HG03095 (cell line): ENCODE results near the gene PLEKHM2.

Experiments
- ATAC-seq: cut with Tn5 transposase; IDR thresholded peaks from one replicate; pipeline ENCODE4 v1.9.1; 2021; ENCODE audit warnings: moderate library complexity; ENCODE audit not compliant: unreplicated experiment

PLEKHM2 gene

DNA sequence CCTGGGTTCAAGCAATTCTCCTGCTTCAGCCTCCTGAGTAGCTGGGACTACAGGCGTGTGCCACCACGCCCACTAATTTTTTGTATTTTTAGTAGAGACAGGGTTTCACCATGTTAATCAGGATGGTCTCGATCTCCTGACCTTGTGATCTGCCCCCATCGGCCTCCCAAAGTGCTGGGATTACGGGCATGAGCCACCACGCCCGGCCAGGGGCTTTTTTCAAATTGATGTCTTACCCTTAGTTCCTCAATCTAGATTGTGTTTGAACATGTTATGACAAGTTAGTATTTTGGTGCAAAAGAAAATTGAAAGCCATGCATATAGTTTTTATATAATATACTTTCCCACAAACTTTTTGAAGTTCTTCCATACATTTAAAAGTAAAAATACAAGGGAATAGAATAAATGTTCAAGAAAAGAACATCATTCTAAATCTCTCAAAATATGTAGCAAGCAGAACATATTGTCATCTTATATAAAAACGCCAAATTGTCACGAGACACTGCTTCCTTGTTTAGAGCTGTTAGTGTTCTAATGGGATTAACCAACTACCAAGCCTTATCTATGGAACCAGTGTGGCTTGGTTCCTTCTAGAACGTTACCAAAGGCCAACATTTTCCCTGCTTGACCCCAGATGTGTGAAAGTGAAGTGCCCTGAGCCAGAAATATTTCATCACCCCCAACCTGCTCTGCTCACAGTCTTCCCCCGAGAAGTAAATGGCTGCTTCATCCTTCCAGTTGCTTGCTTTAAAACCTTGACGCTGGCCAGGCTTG, 9.5 kb upstream of the PLEKHM2 start:
- ATAC-seq, result no peak

DNA sequence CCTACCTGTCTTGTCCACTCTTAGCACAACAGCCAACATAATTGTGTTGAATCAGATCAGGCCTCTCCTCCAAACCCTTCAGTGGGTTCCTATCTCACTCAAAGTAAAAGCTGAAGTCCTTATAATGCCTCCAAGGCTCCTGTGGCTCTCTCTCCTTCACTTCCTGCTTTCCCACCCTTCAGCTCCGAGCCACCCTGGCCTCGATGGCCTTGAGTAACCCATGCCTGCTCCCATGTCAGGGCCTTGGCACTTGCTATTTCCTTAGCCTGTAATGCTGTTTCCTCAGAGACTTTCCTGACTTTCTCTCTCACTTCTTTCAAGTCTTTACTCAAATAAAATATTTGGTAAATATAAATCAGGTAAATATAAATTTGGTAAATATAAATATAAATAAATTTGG, 8.1 kb upstream of the PLEKHM2 start:
- ATAC-seq, result no peak

DNA sequence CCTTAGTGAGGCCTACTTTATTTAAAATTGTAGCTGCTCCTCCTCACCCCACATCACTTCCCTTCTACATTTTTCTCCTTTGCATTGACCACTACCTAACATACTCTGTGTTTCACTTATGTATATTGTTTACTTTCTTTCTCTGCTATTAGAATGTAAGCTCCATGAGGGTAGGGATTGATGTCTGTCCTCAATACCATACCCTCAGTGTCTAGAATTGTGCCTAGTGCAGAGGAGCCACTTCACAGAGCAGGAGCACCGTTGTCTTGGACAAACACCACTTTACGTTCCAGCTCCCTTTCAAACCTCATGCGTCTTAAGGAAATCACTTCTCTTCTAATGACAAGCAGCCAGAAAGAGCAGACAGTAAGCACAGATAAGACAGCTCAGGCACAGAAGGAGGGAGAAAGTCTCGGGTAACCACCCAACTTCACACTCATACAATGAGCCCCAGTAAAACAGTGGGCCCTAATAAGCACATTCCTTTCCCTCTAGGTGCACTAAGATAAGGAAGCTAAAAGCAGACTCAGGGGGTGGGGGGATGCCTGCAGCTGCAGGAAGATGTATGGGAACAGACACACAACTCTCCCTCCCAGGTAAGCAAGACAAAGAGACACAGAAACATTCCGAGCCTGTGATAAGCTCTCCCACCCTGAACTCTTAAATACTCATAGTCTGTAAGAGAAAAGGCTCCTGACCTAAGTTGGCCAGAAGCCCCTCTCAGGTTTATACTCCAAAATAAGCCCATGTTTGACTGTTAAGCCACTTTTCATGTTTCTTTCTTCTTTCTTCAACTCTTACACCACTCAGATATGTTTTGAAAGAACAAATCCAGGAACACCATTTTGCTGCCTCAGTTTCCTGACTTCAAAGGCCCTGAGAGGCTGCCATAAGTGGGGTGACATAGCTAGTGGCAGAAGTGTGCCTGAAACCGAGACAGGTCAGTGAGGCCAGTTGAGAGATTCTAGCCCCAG, 7.1 kb upstream of the PLEKHM2 start:
- no peak for ATAC-seq

DNA sequence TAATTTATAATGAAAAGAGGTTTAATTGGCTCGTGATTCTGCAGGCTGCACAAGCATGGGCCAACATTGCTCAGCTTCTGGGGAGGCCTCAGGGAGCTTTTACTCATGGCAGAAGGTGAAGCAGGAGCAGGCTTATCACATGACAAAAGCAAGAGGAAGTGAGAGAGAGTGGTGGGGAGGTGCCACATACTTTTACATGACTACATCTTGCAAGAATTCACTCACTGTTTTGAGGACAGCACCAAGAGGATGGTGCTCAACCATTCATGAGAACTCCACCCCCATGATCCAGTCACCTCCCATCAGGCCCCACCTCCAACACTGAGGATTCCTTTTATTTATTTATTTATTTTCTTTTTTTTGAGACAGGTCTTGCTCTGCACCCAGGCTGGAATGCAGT, 5.5 kb upstream of the PLEKHM2 start:
- ATAC-seq, result no peak

- no peak for ATAC-seq
Observed at GRCh38 chr1:15680131-15680530, 4.0 kb upstream of the PLEKHM2 start.

DNA sequence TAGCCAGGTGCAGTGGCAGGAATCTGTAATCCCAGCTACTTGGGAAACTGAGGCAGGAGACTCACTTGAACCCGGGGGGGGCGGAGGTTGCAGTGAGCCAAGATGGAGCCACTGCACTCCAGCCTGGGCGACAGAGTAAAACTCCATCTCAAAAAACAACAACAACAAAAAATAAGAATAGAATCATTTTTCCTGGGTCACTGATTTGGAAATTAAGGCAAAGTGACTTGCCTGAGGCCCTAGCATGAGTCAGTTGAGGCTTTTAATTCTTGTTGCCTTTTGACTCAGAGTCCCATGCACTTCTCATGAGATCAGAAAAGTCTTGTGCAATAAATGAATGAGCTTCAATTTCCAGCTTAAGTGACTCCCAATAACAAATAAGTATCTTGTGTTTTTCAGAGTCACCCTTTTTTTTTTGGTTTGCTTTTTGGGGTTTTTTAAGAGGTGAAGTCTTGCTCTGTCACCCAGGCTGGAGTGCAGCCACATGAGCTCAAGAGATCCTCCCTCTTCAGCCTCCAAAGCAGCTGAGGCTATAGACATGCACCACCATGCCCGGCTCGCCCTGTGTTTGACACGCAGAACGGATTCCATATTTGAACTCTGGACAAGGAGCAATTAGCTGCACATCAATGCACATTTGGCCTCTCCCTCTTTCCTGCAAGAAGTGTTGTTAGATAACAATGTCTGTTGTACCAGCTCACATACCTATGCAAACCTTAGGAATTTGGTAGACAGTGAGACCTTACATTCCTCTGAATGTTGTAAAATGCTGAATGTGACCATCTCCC, 3.4 kb upstream of the PLEKHM2 start:
- ATAC-seq, result no peak

- ATAC-seq, result no peak
Observed at GRCh38 chr1:15681349-15682292, 2.5 kb upstream of the PLEKHM2 start.

DNA sequence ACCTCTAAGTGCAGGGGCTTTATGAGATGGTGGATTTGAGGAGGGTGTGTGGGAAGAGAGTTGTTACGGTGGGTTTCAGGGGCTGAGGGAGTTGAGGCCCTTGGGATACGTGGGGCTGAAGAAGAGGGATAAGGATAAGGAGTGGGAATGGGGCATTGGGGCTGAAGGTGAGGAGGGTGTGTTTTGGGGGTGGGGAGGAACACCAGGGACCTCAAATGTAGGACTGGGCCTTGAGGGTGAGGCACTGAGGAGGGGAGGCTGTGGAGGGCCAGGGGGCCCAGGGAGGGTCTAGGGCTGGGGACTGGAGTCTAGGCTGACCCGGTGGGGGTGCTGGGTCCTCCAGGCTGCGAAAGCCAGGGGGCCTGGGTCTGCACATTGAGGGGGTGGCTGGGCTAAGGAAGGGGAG, 1.2 kb upstream of the PLEKHM2 start:
- no peak for ATAC-seq

- no peak for ATAC-seq
Observed at GRCh38 chr1:15683345-15684039, 628 bp upstream of the PLEKHM2 start.

- ATAC-seq, result no peak
Observed at GRCh38 chr1:15684468-15685291, 560 bp downstream of the PLEKHM2 start.

- ATAC-seq, result no peak
Observed at GRCh38 chr1:15685820-15686219, 1.7 kb downstream of the PLEKHM2 start.

DNA sequence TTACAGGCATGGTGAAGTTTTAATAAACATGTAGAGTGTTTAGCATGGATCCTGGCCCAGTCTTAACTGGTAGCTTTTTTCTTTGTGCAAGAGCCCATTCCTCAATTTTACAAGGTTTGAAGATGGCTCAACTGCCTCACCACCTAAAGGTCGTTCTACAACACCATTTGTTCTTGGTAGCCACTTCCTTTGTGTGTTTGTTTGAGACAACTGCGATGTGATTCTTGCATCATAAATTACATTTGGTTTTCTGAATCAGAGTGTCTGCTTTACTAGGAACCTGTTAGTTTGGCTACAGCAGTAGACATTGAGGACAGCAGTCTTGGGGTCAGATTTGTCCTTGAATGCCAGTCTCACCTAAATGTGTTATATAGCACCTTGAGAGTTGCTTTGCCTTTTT, 3.3 kb downstream of the PLEKHM2 start:
- no peak for ATAC-seq

DNA sequence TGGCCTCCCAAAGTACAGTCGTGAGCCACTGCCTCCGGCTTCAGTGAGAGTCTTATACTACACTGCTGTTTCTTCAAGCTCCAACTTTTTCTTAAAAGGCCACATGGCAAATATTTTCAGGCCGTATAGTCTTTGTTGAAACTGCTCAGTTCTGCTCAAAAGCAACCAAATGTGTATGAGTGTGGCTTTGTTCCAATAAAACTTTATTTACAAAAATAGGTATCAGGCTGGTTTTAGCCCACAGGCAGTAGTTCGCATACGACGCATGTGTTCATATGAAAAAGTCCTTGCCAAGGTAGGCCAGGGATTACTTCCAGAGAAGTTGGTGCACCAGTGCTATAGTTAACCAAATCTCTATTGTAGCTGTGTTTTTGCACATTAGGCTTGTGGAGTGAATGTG, 6.2 kb downstream of the PLEKHM2 start:
- ATAC-seq, result no peak

- no peak for ATAC-seq
Observed at GRCh38 chr1:15691434-15692032, 7.4 kb downstream of the PLEKHM2 start.

- ATAC-seq, result no peak
Observed at GRCh38 chr1:15692121-15692682, 8.1 kb downstream of the PLEKHM2 start.

- ATAC-seq, result no peak
Observed at GRCh38 chr1:15693371-15693770, 9.3 kb downstream of the PLEKHM2 start.

- peak; percentile 90 for ATAC-seq
Observed at GRCh38 chr1:15696956-15697521, 12.9 kb downstream of the PLEKHM2 start.

GRCh38 chr1:15698201-15698600, 14.1 kb downstream of the PLEKHM2 start:
- ATAC-seq, result no peak
